Loucy (cell line): ENCODE data around the gene EGR4.

ENCODE experiments used
- CTCF ChIP-seq: fragments of 200-600 bp; sonication (generic); conservative IDR thresholded peaks from 2 replicates; pipeline ENCODE4 v1.5.1; 2014; ENCODE audit warnings: mild to moderate bottlenecking, antibody characterized with exemption, low read length
- EZH2phosphoT487 ChIP-seq: fragments of 200-600 bp; IDR thresholded peaks from 2 replicates; pipeline ENCODE4 v1.6.1; 2018; ENCODE audit warnings: antibody characterized with exemption, mild to moderate bottlenecking, moderate library complexity, borderline replicate concordance

DNA sequence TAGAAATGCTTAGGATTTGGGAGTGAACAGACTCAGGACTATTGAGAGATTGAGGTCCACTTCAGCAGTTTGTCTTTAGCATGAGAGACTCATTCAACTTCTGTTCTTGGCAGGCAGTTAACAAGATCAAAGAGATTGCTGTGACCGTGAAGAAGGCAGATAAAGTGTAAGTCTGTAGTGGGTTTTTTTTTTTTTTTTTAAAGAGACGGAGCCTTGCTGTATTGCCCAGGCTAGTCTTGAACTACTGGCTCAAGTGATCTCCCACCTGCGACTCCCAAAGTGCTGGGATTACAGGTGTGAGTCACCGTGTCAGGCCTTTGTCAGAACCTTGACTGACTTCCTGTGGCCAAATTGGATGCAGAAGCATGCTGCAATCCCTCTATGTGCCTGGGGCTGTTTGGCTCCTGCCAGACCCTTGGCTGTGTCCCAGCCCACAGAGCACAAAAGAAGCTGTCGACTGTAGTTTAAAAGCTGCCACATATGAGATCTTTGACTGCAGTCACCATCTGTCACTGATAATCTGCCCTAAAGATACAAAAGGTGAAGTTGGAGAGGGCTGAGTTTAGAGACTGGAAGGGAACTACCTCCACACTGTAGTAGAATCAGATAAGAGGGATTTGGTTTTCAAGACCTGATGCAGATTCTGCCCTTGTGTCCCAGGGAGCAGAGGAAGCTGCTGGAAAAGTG, 49.3 kb downstream of the EGR4 start:
- TF ChIP-seq CTCF = no peak
- no peak for TF ChIP-seq EZH2phosphoT487
